HCT116 (cell line): ENCODE measurements around the gene ITPR1. TPM values are rescaled to one million over a fixed set of nuclear protein-coding genes. Genes with fewer than 3 reads are reported as not detected.

ENCODE experiments used
- ATAC-seq: fragments of 200-7000 bp; cut with Tn5 transposase; 2 replicates; pipeline ENCODE4 v1.9.1; 2020; ENCODE audit warnings: mild to moderate bottlenecking, moderate library complexity
- BruUV-seq: library from RNA; stranded (reverse); fragments of 400-500 nt; replicated peaks from 2 replicates; lab custom pipeline; 2021; lab: Mats Ljungman, UMichigan
- CTCF ChIA-PET: fragments of 300-600 bp; sonication (Branson Sonifier 250); formaldehyde crosslinking; loops from one replicate; lab custom pipeline; 2021; ENCODE audit warnings: antibody characterized with exemption; lab: Charles Lee
- POLR2A ChIA-PET: fragments of 300-600, 350-600 bp; sonication (Branson Sonifier 250); formaldehyde crosslinking; loops from one replicate; lab custom pipeline; 2021; ENCODE audit warnings: antibody characterized with exemption; lab: Charles Lee
- RAD21 ChIA-PET, 2 experiments: fragments of 300-600 bp; sonication (Branson Sonifier 250); formaldehyde crosslinking; loops; one replicate each; lab custom pipeline; 2023; ENCODE audit warnings: low total read pairs in 2 of 2; ENCODE audit not compliant: uncharacterized antibody in 2 of 2, unreplicated experiment in 2 of 2, low non-redundant PET in 1 of 2; lab: Charles Lee
- DNase-seq: peaks from one replicate; pipeline ENCODE4 v3.0.0-alpha.2; 2010; ENCODE audit warnings: low read depth, low spot score
- H2AFZ ChIP-seq: fragments of 200-600 bp; shearing (Covaris generic), sonication (generic); 2 replicates; pipeline ENCODE4 v1.6.1; 2017; ENCODE audit warnings: low read depth, mixed run types, mixed read lengths, antibody characterized with exemption, low read length; ENCODE audit not compliant: poor library complexity, severe bottlenecking
- H3K27ac ChIP-seq: 2 replicates; pipeline ENCODE4 v1.5.1; 2012; ENCODE audit warnings: low read depth, low read length
- H3K27me3 ChIP-seq: fragments of 200-600 bp; sonication (generic); 2 replicates; pipeline ENCODE4 v1.6.1; 2016; ENCODE audit warnings: mixed run types, low read length, mixed read lengths; ENCODE audit not compliant: insufficient read depth
- H3K36me3 ChIP-seq, 2 experiments: fragments of 200-500 bp in 1 of 2; fragments of 200-600 bp in 1 of 2; sonication (Bioruptor generic) in 1 of 2; sonication (generic) in 1 of 2; 2 replicates each; pipeline versions ENCODE4 v1.5.1 to v1.6.1; 2014 to 2016; ENCODE audit warnings: low read length in 2 of 2, inconsistent platforms in 1 of 2, mixed read lengths in 1 of 2, mixed run types in 1 of 2; ENCODE audit not compliant: insufficient read depth in 2 of 2, control insufficient read depth in 1 of 2
- H3K4me1 ChIP-seq, 2 experiments: fragments of 200-600 bp in 1 of 2; sonication (generic) in 1 of 2; 2 replicates each; pipeline versions ENCODE4 v1.5.1 to v1.6.1; 2012 to 2017; ENCODE audit warnings: low read length in 2 of 2, inconsistent platforms in 1 of 2, mild to moderate bottlenecking in 1 of 2, mixed read lengths in 1 of 2, mixed run types in 1 of 2, moderate library complexity in 1 of 2; ENCODE audit not compliant: insufficient read depth in 2 of 2, control insufficient read depth in 1 of 2
- H3K4me2 ChIP-seq: fragments of 200-600 bp; sonication (generic); 2 replicates; pipeline ENCODE4 v1.6.1; 2017; ENCODE audit warnings: mixed run types, low read length, mixed read lengths
- H3K4me3 ChIP-seq, 2 experiments: fragments of 200-600 bp in 1 of 2; sonication (generic) in 1 of 2; replicated peaks in 1 of 2; 2 replicates each; pipeline ENCODE4 v1.5.1; 2011 to 2016; ENCODE audit warnings: low read length in 2 of 2, control low read depth in 1 of 2, low read depth in 1 of 2, mild to moderate bottlenecking in 1 of 2, mixed read lengths in 1 of 2, mixed run types in 1 of 2
- H3K79me2 ChIP-seq: fragments of 200-600 bp; sonication (generic); 2 replicates; pipeline ENCODE4 v1.6.1; 2017; ENCODE audit warnings: mild to moderate bottlenecking, mixed run types, low read length, moderate library complexity, mixed read lengths; ENCODE audit not compliant: insufficient read depth
- H3K9ac ChIP-seq: fragments of 200-600 bp; sonication (generic); 2 replicates; pipeline ENCODE4 v1.6.1; 2016; ENCODE audit warnings: low read length, mixed read lengths
- H3K9me2 ChIP-seq: fragments of 200-600 bp; sonication (generic), shearing (Covaris generic); 2 replicates; pipeline ENCODE4 v1.6.1; 2017; ENCODE audit warnings: mixed run types, mild to moderate bottlenecking, moderate library complexity; ENCODE audit not compliant: insufficient read depth
- H3K9me3 ChIP-seq, 2 experiments: fragments of 200-500 bp in 1 of 2; fragments of 200-600 bp in 1 of 2; sonication (Bioruptor generic) in 1 of 2; sonication (generic) in 1 of 2; 2 replicates each; pipeline ENCODE4 v1.6.1; 2014 to 2017; ENCODE audit warnings: low read length in 2 of 2, mixed read lengths in 2 of 2, inconsistent platforms in 1 of 2, low read depth in 1 of 2, mild to moderate bottlenecking in 1 of 2, mixed run types in 1 of 2, moderate library complexity in 1 of 2; ENCODE audit not compliant: control insufficient read depth in 1 of 2, insufficient read depth in 1 of 2
- H4K20me1 ChIP-seq: fragments of 200-600 bp; sonication (generic), shearing (Covaris generic); 2 replicates; pipeline ENCODE4 v1.6.1; 2017; ENCODE audit warnings: mixed run types, mild to moderate bottlenecking, moderate library complexity; ENCODE audit not compliant: insufficient read depth
- ATF3 ChIP-seq: IDR thresholded peaks from 2 replicates; pipeline ENCODE4 v1.6.1; 2012
- CBX3 ChIP-seq: IDR thresholded peaks from 2 replicates; pipeline ENCODE4 v1.6.1; 2012; ENCODE audit warnings: low read depth
- EGR1 ChIP-seq: IDR thresholded peaks from 2 replicates; pipeline ENCODE4 v1.6.1; 2012; ENCODE audit warnings: low read depth
- ELF1 ChIP-seq: IDR thresholded peaks from 2 replicates; pipeline ENCODE4 v1.6.1; 2012; ENCODE audit warnings: low read depth, borderline replicate concordance
- EZH2 ChIP-seq: fragments of 200-600 bp; sonication (generic); IDR thresholded peaks from 2 replicates; pipeline ENCODE4 v1.6.1; 2017; ENCODE audit warnings: antibody characterized with exemption, mixed run types
- FOSL1 ChIP-seq: IDR thresholded peaks from 2 replicates; pipeline ENCODE4 v1.6.1; 2012; ENCODE audit warnings: low read depth
- JUND ChIP-seq: IDR thresholded peaks from 2 replicates; pipeline ENCODE4 v1.6.1; 2012
- MAX ChIP-seq: IDR thresholded peaks from 2 replicates; pipeline ENCODE4 v1.6.1; 2012
- POLR2AphosphoS5 ChIP-seq: IDR thresholded peaks from 2 replicates; pipeline ENCODE4 v1.6.1; 2011; ENCODE audit warnings: mild to moderate bottlenecking, low read depth, low read length, moderate library complexity
- RAD21 ChIP-seq: IDR thresholded peaks from 2 replicates; pipeline ENCODE4 v1.6.1; 2012; ENCODE audit warnings: low read depth, mild to moderate bottlenecking
- REST ChIP-seq: IDR thresholded peaks from 2 replicates; pipeline ENCODE4 v1.6.1; 2012; ENCODE audit warnings: low read depth
- SP1 ChIP-seq: IDR thresholded peaks from 2 replicates; pipeline ENCODE4 v1.6.1; 2012; ENCODE audit warnings: low read depth
- ZFX ChIP-seq: fragments of 450-650 bp; IDR thresholded peaks from 2 replicates; pipeline ENCODE4 v1.6.1; 2017
- intact Hi-C: fragments of 100-400 bp; cut with micrococcal nuclease; formaldehyde crosslinking; loops from 2 replicates; pipeline ENCODE4 v1.10.0; 2022
- total RNA-seq: library from RNA; stranded (reverse); gene quantifications from one replicate; pipeline ENCODE4 v1.2.1, GENCODE V29; 2021; ENCODE audit not compliant: unreplicated experiment

The ITPR1 gene
- total RNA-seq, 1 experiment from 2014 or later: 9.2 TPM

- H3K4me1 ChIP-seq: no peaks in the 10 kb centered on the region
Measured at GRCh38 chr3:4584456-4585249, 91.5 kb downstream of the ITPR1 start.

More at GRCh38 chr3:4584456-4585249, 91.5 kb downstream of the ITPR1 start:
- BruUV-seq: no TSS peak
- ATAC-seq: no peak
- H3K27ac ChIP-seq: no peak overlapping the region
- ChIA-PET RAD21 (no interaction called here), CTCF (no interaction called here), POLR2A (no interaction called here)
- TF ChIP-seq FOSL1 (no peak), ZFX (no peak), POLR2AphosphoS5 (no peak), REST (no peak), MAX (no peak), ATF3 (no peak), JUND (no peak), RAD21 (no peak), EGR1 (no peak), SP1 (no peak), EZH2 (no peak), CBX3 (no peak), ELF1 (no peak)
- no peak overlapping the region for H2AFZ ChIP-seq
- no peaks in the 10 kb centered on the region for H4K20me1 ChIP-seq
- no peak overlapping the region for H3K4me3 ChIP-seq
- intact Hi-C loops: no loop called here
- no peak overlapping the region for H3K4me2 ChIP-seq
- H3K36me3 ChIP-seq: no peaks in the 10 kb centered on the region
- H3K9me3 ChIP-seq: no peaks in the 10 kb centered on the region
- H3K27me3 ChIP-seq: no peaks in the 10 kb centered on the region; the same call in 1 of the 2 replicates
- no peaks in the 10 kb centered on the region for H3K9me2 ChIP-seq
- no peak for DNase-seq
- H3K9ac ChIP-seq: no peak overlapping the region
- no peaks in the 10 kb centered on the region for H3K79me2 ChIP-seq
